Measurements from ENCODE around the gene SAFB. TPM values are rescaled to one million over a fixed set of nuclear protein-coding genes. Genes with fewer than 3 reads are reported as not detected.

The SAFB gene
- polyA plus RNA-seq, 2 of the 4 experiments (the other 2 are of a cell fraction) = 55.0 to 74.0 TPM

GRCh38 chr19:5690125-5690954 lies 67.5 kb downstream of the SAFB start, which contains the start of gene RPL36 (continued):
- TF ChIP-seq SREBF2 (IDR thresholded peaks at IDR 0.05) (no peak), MYC (IDR thresholded peaks at IDR 0.05; ENCODE audit: borderline replicate concordance, low read length) (peak; percentile 93), RAD21 (conservative IDR thresholded peaks at IDR 0.05 in 1 of 2, IDR thresholded peaks at IDR 0.05 in 1 of 2) (no peak), ESRRA (IDR thresholded peaks at IDR 0.05; ENCODE audit: borderline replicate concordance, low read length) (no peak), HES2 (IDR thresholded peaks at IDR 0.05) (no peak), HMGXB4 (CRISPR knock-in tag; IDR thresholded peaks at IDR 0.05; ENCODE audit: borderline replicate concordance) (0 out of 2 replicates have a peak, but pooled peaks have one; percentile 42), MAX (IDR thresholded peaks at IDR 0.05) (peak; percentile 92), JUN (IDR thresholded peaks at IDR 0.05) (peak; percentile 81 to 97; a peak in 4 of 5 replicates), HOXB5 (CRISPR knock-in tag; IDR thresholded peaks at IDR 0.05) (no peak), BHLHE40 (IDR thresholded peaks at IDR 0.05; ENCODE audit: low read depth, low read length) (no peak), E2F6 (IDR thresholded peaks at IDR 0.05; ENCODE audit: borderline replicate concordance, low read depth) (no peak; the same call in 1 of the 2 replicates), EHMT2 (IDR thresholded peaks at IDR 0.05; ENCODE audit: low read depth) (no peak), USF2 (IDR thresholded peaks at IDR 0.05) (no peak), GATA3 (IDR thresholded peaks at IDR 0.05; ENCODE audit: borderline replicate concordance) (no peak; the same call in 1 of the 2 replicates), RCOR1 (IDR thresholded peaks at IDR 0.05; ENCODE audit: low read depth, low read length) (no peak), ZNF302 (CRISPR knock-in tag; IDR thresholded peaks at IDR 0.05) (no peak), POLR2A (IDR thresholded peaks at IDR 0.05; ENCODE audit: low read length) (peak; percentile 94), HEYL (CRISPR knock-in tag; IDR thresholded peaks at IDR 0.05) (no peak)

- ChIA-PET CTCF (interaction anchor here (0.7 to 1.6 kb wide), 6 partner anchors 10 to 643 kb away, joined by 3 to 4 read pairs (median 4); no protein-coding TSS in a partner anchor), POLR2A (interaction anchor here (0.6 to 3.0 kb wide), 5 partner anchors 28 to 213 kb away, joined by 3 to 45 read pairs (median 6); partner anchors contain the start of genes CATSPERD, LONP1, SAFB and SAFB2)
- DNase-seq (ENCODE audit: low read depth in 1 of 2, low spot score in 1 of 2) (peak in 1 of 2 experiments; percentile 48), FAIRE-seq (no peak), ATAC-seq (no peak)
- no peaks in the 10 kb centered on the region for H3K9me3 ChIP-seq
- peak overlapping the region; percentile 92 for H3K4me3 ChIP-seq
- TF ChIP-seq REST (IDR thresholded peaks at IDR 0.05) = no peak
- TF ChIP-seq CHD2 (IDR thresholded peaks at IDR 0.05; ENCODE audit: low read length, partially characterized antibody) = no peak
- TF ChIP-seq CBX2 (IDR thresholded peaks at IDR 0.05; ENCODE audit: borderline replicate concordance, low read depth) = no peak
- no peak for TF ChIP-seq ATOH8 (CRISPR knock-in tag; IDR thresholded peaks at IDR 0.05; ENCODE audit: low read depth)
- peak; percentile 50 to 67; a peak in 4 of 5 replicates for TF ChIP-seq JUN (IDR thresholded peaks at IDR 0.05)
- TF ChIP-seq ESRRA (IDR thresholded peaks at IDR 0.05; ENCODE audit: borderline replicate concordance, low read length) = no peak
- peak overlapping the region; percentile 93 to 97 for H3K27ac ChIP-seq
- peaks cover 13% of the 10 kb centered on the region for H3K4me1 ChIP-seq
- WGBS (ENCODE audit: missing lambda C conversion rate) = 9% methylated on average over 19 of the region's 54 CpGs
- H3K4me2 ChIP-seq = peak overlapping the region; percentile 88
Observed at GRCh38 chr19:5690955-5691821, 68.3 kb downstream of the SAFB start.
